GM12874 (cell line): Measurements from ENCODE around the gene TTF2.

Experiments
- CTCF ChIP-seq: IDR thresholded peaks from 2 replicates; pipeline ENCODE4 v1.5.1; 2011; ENCODE audit warnings: low read depth, mild to moderate bottlenecking, control low read depth, low read length, moderate library complexity; ENCODE audit not compliant: insufficient read depth

TTF2 gene

GRCh38 chr1:117059678-117060440 lies at the start of gene TTF2:
Gene TTF2, plus strand, starts transcription at chr1:117060326. Its CDS starts 21 bp downstream, at chr1:117060347.
- TF ChIP-seq CTCF: no peak

GRCh38 chr1:117011334-117011733 lies 48.8 kb upstream of the TTF2 start:
- no peak for TF ChIP-seq CTCF

GRCh38 chr1:117013309-117013858 lies 46.7 kb upstream of the TTF2 start:
- TF ChIP-seq CTCF: no peak

- no peak for TF ChIP-seq CTCF
These were observed 45.9 kb upstream of the TTF2 start for GRCh38 chr1:117014209-117014608.

GRCh38 chr1:117015724-117016123 lies 44.4 kb upstream of the TTF2 start:
- no peak for TF ChIP-seq CTCF

- TF ChIP-seq CTCF: no peak
These were observed 43.1 kb upstream of the TTF2 start for GRCh38 chr1:117017062-117017461.

GRCh38 chr1:117017648-117018047 lies 42.5 kb upstream of the TTF2 start:
- TF ChIP-seq CTCF: no peak
